ENCODE data around the gene SLC6A13.

DNA sequence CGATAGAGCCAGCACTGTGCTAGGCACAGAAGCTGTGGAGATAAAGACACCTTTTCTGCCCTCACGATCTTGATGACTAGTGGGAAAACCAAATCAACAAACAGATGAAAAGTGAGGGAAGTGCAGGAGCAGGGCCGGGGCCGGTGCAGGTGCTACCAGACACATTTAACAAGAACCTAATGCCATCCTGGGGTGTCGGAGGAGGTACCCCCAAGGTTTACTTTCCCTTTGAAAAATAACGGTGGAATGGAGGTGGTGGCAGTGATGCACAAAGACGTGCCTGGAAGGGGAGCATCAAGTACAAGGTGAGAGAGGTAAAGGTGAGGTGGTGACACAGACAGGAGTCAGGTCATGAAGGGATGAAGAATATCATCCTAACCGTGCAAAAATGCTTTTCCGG, 22.1 kb downstream of the SLC6A13 start:
- TF ChIP-seq CTCF (IDR thresholded peaks at IDR 0.05) (no peak), EZH2 (IDR thresholded peaks at IDR 0.05; ENCODE audit: borderline replicate concordance, insufficient read depth, low read depth, low read length, poor library complexity, severe bottlenecking) (no peak)

Measured in B cell (primary cell).